ENCODE data around the gene IFITM5.
"Not testable (repeated sequence)": the region's sequence is repeated elsewhere in the genome, so short reads cannot be mapped to it uniquely, and the experiment has no call there.

IFITM5 gene

DNA sequence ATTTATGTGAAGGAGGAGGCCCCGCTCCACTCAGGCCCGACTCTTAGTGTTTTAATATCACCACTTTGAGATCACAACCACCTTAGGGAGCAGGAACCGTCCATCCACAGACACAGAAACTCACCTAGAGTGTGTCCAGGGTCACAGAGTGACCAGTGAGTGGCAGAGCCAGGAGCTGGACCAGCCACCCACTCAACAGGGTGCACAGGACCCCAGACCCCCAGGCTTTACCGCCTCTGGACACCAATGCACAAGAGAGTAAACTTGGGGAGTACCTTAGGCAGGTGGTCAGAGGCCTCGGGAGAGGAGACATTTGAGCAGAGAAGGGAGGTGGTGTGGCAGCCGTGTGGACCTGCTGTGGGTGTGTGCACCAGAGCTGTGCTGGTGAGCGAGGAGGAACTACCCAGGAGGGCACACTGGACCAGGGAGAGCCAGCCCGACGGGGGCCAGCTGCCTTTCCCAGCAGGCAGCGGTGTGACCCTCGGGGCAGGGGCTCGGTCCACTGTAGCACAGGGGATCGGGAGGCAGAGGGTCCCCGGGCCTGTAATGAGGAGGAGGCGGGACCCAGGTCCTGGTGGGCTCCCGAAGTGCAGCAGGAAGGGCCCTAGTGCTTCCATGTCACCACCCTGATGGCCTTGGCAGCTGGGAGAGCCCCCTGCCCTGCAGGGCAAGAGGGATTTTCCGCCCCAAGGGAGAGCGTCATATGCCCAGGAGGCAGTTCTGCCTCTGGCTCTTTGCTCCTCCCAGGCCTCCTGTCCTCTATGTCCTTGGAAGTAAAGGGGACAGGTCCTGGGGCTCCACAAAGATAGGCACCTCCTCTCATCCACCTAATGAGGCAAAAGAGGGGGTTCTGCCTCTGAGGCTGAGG lies 28.6 kb downstream of the IFITM5 start:
- TF ChIP-seq EZH2phosphoT487 (IDR thresholded peaks at IDR 0.05; ENCODE audit: low read depth) (no peak), CTCF (IDR thresholded peaks at IDR 0.05; ENCODE audit: low read depth, low read length) (no peak)
- Histone ChIP-seq H3K27ac (ENCODE audit: low read length) (peak overlapping the region; percentile 97; the same call in 1 of the 2 replicates), H3K4me3 (ENCODE audit: low read length) (no peak overlapping the region), H3K79me2 (ENCODE audit: low read length) (peaks cover 10% of the 10 kb centered on the region; the same call in 1 of the 2 replicates), H3K9me3 (ENCODE audit: insufficient read depth, low read length) (no peaks in the 10 kb centered on the region), H3K27me3 (ENCODE audit: low read depth, low read length) (no peaks in the 10 kb centered on the region), H4K20me1 (ENCODE audit: insufficient read depth, low read length) (no peaks in the 10 kb centered on the region), H3K4me2 (ENCODE audit: low read length) (no peak overlapping the region), H2AFZ (ENCODE audit: low read depth, low read length) (no peak overlapping the region), H3K4me1 (ENCODE audit: low read length) (peaks cover 45% of the 10 kb centered on the region), H3K36me3 (replicated peaks; ENCODE audit: low read depth, low read length) (no peaks in the 10 kb centered on the region), H3K9ac (ENCODE audit: low read length) (no peak overlapping the region)

- Histone ChIP-seq H3K27me3 (ENCODE audit: low read depth, low read length) (no peaks in the 10 kb centered on the region), H3K4me2 (ENCODE audit: low read length) (peak overlapping the region; percentile 100), H3K27ac (ENCODE audit: low read length) (peak overlapping the region; percentile 97)
These were observed 30.0 kb downstream of the IFITM5 start for GRCh38 chr11:269146-269890.

GRCh38 chr11:268716-269145 lies 30.6 kb downstream of the IFITM5 start:
- H3K4me2 ChIP-seq (ENCODE audit: low read length) = peak overlapping the region; percentile 100
- peak overlapping the region; percentile 100 for H3K9ac ChIP-seq (ENCODE audit: low read length)
- H3K27ac ChIP-seq (ENCODE audit: low read length) = peak overlapping the region; percentile 97
- peaks cover 35% of the 10 kb centered on the region for H3K4me1 ChIP-seq (ENCODE audit: low read length)
- H3K79me2 ChIP-seq (ENCODE audit: low read length); H3K27me3 ChIP-seq (ENCODE audit: low read depth, low read length); H3K36me3 ChIP-seq (replicated peaks; ENCODE audit: low read depth, low read length); H3K9me3 ChIP-seq (ENCODE audit: insufficient read depth, low read length); H2AFZ ChIP-seq (ENCODE audit: low read depth, low read length); H4K20me1 ChIP-seq (ENCODE audit: insufficient read depth, low read length): not testable (repeated sequence)
- H3K4me3 ChIP-seq (ENCODE audit: low read length) = peak overlapping the region; percentile 96
- TF ChIP-seq CTCF (IDR thresholded peaks at IDR 0.05; ENCODE audit: low read depth, low read length) = peak; percentile 24; the same call in 1 of the 2 replicates

More at GRCh38 chr11:269146-269890, 30.0 kb downstream of the IFITM5 start:
- TF ChIP-seq CTCF (IDR thresholded peaks at IDR 0.05; ENCODE audit: low read depth, low read length) (no peak), EZH2phosphoT487 (IDR thresholded peaks at IDR 0.05; ENCODE audit: low read depth) (no peak)
- Histone ChIP-seq H4K20me1 (ENCODE audit: insufficient read depth, low read length) (no peaks in the 10 kb centered on the region), H3K4me1 (ENCODE audit: low read length) (peaks cover 35% of the 10 kb centered on the region), H3K9me3 (ENCODE audit: insufficient read depth, low read length) (no peaks in the 10 kb centered on the region), H3K36me3 (replicated peaks; ENCODE audit: low read depth, low read length) (no peaks in the 10 kb centered on the region), H3K79me2 (ENCODE audit: low read length) (peaks cover 10% of the 10 kb centered on the region; the same call in 1 of the 2 replicates), H3K4me3 (ENCODE audit: low read length) (peak overlapping the region; percentile 96), H3K9ac (ENCODE audit: low read length) (peak overlapping the region; percentile 100), H2AFZ (ENCODE audit: low read depth, low read length) (no peak overlapping the region)

GRCh38 chr11:267491-267994 lies 31.8 kb downstream of the IFITM5 start:
- peaks cover 35% of the 10 kb centered on the region for H3K4me1 ChIP-seq (ENCODE audit: low read length)
- peak overlapping the region; percentile 100 for H3K9ac ChIP-seq (ENCODE audit: low read length)
- H4K20me1 ChIP-seq (ENCODE audit: insufficient read depth, low read length) = no peaks in the 10 kb centered on the region
- peak overlapping the region; percentile 96 for H3K4me3 ChIP-seq (ENCODE audit: low read length)
- H3K4me2 ChIP-seq (ENCODE audit: low read length) = peak overlapping the region; percentile 100
- peaks cover 10% of the 10 kb centered on the region; the same call in 1 of the 2 replicates for H3K79me2 ChIP-seq (ENCODE audit: low read length)
- H3K27ac ChIP-seq (ENCODE audit: low read length) = peak overlapping the region; percentile 97
- TF ChIP-seq EZH2phosphoT487 (IDR thresholded peaks at IDR 0.05; ENCODE audit: low read depth) (no peak), CTCF (IDR thresholded peaks at IDR 0.05; ENCODE audit: low read depth, low read length) (no peak)
- no peaks in the 10 kb centered on the region for H3K9me3 ChIP-seq (ENCODE audit: insufficient read depth, low read length)
- no peaks in the 10 kb centered on the region for H3K36me3 ChIP-seq (replicated peaks; ENCODE audit: low read depth, low read length)
- no peaks in the 10 kb centered on the region for H3K27me3 ChIP-seq (ENCODE audit: low read depth, low read length)
- no peak overlapping the region; the same call in 1 of the 2 replicates for H2AFZ ChIP-seq (ENCODE audit: low read depth, low read length)
